NK-92 treated with Interleukin-12 subunit alpha and Interleukin-12 subunit beta, amount 100 ng/mL, for 24 hours (cell line): Measurements from ENCODE around the gene ZNF555.

Experiments
- DNase-seq: peaks from one replicate; lab custom pipeline; 2025; lab: John Stamatoyannopoulos, UW

ZNF555 gene

DNA sequence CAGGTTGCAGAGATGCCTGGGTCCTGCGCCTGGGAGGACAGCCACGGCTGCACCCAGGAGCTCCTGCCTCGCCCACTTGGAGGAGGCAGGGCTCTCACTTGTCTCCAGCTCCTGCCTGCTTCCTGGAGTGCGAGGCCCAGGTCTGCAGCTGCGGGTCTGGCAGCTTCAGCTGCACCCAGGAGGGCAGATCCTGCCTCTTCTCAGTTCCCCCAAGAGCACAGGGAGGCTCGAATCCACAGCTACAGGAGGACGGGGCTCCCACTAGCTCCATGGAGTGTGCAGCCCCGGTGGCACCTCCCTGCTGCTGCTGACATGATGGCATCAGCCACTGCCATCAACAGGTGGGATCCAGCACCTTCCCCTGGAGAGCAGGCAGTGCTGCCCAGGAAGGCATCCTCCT, 17.1 kb upstream of the ZNF555 start:
- no peak for DNase-seq

GRCh38 chr19:2827022-2827421, 14.3 kb upstream of the ZNF555 start:
- DNase-seq, result no peak

DNA sequence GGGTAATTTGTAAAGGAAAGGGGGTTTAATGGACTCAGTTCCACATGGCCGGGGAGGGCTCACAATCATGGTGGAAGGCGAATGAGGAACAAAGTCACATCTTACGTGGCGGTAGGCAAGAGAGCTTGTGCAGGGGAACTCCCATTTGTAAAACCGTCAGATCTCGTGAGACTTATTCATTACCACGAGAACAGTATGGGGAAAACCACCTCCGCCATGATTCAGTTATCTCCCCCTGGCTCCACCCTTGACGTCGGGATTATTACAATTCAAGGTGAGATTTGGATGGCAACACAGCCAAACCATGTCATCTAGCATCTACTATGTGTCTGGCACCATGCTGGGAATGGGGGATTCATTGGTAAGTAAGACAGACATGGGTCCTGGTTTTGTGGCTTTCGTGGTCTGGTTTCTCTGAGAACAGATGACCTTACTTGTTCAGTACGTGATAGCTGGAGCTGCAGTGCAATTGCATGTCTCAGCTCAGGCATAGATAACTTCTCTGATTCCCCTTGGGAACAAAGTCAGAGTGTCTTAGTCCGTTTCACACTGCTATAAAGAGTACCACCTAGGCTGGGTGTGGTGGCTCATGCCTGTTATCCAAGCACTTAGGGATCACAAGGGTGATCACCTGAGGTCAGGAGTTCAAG, 13.3 kb upstream of the ZNF555 start:
- DNase-seq, result no peak

DNA sequence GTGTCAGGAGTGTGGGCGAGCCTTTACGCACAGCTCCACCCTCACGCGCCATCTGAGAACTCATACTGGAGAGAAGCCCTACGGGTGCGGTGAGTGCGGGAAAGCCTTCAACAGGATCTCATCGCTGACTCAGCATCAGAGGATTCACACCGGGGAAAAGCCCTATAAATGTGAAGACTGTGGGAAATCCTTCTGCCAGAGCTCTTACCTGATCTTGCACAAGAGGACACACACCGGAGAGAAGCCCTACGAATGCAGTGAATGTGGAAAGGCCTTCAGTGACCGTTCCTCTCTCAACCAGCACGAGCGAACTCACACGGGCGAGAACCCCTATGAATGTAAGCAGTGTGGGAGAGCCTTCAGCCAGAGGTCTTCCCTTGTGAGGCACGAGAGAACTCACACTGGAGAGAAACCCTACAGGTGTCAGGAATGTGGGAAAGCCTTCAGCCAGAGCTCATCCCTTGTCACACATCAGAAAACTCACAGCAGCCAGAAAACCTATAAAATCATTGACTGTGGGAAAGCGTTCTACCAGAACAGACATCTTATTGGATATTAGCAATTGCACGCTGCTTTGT, 6.9 kb upstream of the ZNF555 start:
- DNase-seq, result no peak

GRCh38 chr19:2837430-2837829, 3.8 kb upstream of the ZNF555 start:
- DNase-seq, result no peak

DNA sequence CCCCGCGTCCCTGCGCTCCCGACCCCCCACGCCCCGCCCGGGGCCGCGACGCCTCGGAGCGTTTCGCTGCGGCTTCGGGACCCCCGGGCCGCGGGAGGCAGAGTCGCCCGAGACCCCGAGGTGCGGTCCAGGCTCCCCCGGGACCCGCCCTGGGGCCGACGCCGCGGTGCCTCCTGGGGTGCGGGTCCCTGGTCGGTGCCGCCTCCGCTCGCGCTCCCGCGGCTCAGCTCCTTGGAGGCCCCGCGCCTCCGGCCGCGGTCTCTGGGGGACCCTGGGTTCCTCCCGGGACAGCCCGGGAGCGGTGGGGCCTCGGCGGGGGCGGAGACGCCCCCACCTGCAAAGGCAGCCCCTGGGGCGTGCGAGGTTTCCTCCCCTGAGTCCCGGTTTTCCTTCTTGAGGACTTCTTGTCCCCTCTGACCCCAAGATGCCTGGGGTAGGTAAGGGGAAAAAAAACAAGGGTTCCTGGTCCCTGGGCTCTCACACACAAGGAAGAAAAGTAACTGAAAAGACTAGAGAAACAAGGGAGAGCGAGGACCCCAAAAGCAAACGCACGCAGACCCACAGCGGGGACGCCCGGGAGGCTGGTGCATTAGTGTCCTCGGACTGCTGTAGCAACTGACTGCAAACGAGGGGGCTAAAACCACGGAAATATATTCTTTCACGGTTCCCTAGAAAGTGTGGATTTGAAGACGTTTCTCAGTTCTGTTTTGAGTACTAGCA, 740 bp downstream of the ZNF555 start:
- DNase-seq, result no peak

DNA sequence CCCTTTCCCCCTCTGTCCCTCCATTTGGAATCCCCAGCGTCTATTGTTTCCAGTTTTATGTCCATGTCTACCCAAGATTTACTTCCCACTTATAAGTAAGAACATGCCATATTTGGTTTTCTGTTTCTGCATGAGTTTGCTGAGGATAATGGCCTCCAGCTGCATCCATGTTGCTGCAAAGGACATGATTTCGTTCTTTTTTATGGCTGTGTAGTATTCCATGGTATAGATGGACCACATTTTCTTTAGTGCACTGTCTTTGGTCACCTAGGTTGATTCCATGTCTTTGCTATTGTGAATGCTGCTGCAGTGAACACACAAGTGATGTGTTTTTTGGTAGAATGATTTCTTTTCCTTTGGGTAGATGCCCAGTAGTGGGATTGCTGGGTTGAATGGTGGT, 3.8 kb downstream of the ZNF555 start:
- DNase-seq, result no peak

DNA sequence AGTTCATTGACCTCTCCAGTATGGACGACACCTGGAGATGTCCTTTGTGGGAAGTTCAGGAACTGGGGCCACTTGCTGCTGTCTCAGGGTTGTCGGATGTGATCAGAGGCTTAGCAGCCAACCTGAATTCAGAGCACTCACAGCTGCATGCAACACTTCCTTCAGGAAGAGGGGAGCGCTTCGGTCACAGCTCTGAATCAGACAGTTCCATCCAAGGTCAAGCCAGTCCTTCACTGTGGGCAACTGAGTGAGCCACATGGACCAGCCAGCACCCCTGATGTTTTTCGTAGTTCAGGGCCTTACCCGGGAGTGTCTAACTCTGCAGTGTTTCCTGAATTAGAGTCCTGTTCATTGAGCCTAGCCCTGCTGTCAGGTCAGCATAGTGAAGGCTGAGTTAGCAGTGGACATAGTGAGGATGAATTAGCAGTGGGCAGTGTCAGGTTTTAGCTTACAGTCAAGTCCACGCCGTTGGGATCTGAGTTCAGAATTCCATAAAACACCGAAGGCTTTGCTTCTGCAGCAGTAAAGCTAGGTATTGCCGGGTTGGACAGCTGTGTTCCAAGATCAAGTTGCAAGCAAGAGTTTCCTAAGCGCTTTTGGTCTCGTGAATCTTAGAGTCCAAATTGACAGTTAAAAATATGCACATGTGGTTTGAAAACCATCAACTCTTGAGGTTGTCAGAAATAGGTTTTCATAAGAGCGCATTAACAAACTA, 5.1 kb downstream of the ZNF555 start:
- DNase-seq, result no peak

DNA sequence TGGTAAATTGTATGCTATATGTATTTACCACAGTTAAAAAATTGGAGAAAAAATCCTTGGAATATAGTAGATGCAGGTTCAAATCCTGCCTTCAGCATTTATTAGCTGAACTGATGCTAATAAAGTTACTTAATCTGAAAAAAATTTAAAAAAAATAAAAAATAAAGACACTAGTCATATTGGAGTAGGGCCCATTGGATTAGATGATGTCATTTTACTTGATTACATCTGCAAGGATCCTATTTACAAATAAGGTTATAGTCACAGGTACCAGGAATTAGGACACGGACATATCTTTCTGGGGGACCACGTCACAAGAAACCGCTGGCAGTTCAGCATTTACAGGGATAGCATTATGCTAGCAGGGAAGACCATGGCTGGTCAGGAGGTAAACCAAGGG, 6.2 kb downstream of the ZNF555 start:
- DNase-seq, result no peak

- no peak for DNase-seq
These were observed 7.3 kb downstream of the ZNF555 start for GRCh38 chr19:2848616-2849015.

DNA sequence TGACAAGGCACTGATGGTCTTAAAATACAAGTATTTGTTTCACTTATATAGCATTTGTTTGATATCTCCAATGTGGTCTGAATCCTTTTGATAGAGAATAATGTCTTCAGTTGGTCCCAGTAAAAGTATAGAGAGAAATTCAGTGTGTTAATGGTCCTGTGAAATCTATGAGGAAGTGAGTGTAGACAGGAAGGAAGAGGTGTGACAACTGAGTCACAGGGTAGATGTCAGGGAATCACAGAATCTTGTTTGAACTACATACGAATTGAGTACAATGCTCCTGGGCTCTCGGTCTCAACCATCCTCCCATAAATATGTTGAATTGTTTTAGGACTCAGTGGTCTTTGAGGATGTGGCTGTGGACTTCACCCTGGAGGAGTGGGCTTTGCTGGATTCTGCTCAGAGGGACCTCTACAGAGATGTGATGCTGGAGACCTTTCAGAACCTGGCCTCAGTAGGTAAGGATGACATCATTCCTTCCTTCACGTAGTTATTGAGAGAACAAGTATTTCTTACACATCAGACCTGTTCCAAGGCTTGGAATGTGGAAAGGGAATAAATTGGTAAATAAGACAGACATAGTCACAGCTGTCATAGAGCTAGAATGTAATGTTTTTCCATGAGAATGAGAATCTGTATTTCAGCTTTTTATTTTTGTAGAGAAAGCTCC, 9.1 kb downstream of the ZNF555 start:
- no peak for DNase-seq

- no peak for DNase-seq
These were observed 11.3 kb downstream of the ZNF555 start for GRCh38 chr19:2852598-2852997.

GRCh38 chr19:2853015-2853606, 11.8 kb downstream of the ZNF555 start:
- no peak for DNase-seq

- DNase-seq, result no peak
These were observed 13.6 kb downstream of the ZNF555 start for GRCh38 chr19:2854849-2855248.

GRCh38 chr19:2856457-2857050, 15.3 kb downstream of the ZNF555 start:
- no peak for DNase-seq

DNA sequence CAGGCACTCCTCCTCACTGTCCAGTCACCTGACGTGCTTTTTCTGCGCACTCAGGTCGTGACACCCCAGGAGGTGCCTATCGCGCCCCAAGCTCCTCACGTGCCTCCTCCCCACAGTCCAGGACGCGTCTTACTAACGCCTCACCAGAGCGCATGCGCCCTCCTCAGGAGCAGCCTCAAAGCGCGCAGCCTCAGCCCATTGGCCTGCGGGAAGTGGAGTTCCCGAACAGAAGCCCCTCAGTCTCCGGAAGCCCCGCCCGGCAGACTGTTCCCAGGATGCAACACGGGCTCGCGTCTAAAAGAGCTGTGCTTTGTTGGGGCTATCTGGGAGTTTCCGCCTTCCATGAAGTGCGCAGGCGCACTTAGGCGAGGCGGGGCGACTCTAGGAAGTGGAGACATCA, 17.6 kb downstream of the ZNF555 start:
- no peak for DNase-seq

- DNase-seq, result no peak
These were observed 22.5 kb downstream of the ZNF555 start for GRCh38 chr19:2863816-2864215.

DNA sequence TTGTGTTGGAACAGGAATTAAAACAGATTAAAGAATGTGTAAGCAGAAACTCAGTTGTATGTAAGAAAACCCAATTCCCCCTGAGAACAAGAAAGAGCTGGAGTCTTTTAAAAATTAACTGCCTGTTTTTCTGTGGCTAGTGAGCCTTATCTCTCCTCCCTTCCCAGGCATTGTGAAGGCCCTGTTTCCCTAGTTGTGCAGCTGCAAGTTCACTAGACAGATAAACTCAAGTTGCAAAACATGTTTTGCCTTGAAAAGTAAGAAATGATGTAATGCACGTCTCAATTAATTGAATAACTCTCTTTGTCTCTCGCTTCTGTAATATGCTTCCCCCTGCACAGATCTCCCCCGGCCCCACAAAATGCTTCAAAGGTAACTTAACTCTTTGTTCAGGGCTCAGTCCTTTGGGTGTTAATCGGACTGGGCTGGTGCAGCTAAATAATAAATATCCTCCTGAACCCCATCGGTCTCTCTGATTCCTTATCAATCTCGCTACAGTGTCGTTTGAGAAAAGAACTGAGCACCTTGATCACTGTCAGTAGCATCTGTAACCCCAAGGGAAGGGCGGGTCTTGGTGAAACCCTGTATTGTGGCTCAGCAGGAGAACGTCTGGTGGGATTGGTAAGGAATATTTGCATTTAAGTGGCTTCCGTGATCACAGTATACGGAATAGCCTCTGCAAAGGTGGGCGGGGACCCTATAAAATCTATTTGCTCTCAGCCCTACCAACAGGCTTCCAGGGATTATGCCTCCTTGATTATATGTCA, 24.2 kb downstream of the ZNF555 start:
- no peak for DNase-seq

DNA sequence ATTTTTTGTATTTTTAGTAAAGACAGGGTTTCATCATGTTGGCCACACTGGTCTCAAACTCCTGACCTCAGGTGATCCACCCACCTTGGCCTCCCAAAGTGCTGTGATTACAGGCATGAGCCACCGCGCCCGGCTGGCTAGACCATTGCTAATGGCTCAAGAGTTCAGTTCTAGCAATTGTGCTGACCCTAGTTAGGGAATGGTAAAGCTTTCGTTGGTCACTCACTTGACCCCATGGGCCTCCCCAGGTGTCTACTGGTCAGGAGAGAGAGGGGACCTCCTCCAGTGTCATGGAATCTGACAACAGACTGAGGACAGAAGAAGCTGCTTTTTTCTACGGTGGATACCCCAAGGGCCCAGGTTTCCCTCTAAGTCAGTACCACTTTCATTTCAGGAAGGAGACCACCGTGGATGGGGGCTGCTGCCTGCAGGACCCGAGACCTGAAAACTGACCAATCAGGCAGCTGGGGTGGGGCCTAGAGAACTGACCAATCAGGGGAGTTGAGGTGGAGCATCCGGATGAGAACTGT, 25.3 kb downstream of the ZNF555 start:
- no peak for DNase-seq
